Stimulated activated naive CD8-positive, alpha-beta T cell treated with anti-CD3 and anti-CD28 coated beads, Interleukin-15, Interleukin-2, amounts not matched to agents 100 U/mL and 50 U/mL, for 24 hours (primary cell): ENCODE measurements around the gene TSTD1.
"Not testable (repeated sequence)": the region's sequence is repeated elsewhere in the genome, so short reads cannot be mapped to it uniquely, and the experiment has no call there.

Experiments used
- ATAC-seq: fragments of 150-1000 bp; cut with Tn5 transposase; one replicate; pipeline ENCODE4 v1.10.0; 2021
- DNase-seq: peaks from one replicate; pipeline ENCODE4 v3.0.0; 2021

The TSTD1 gene

GRCh38 chr1:161033751-161034150 is 5.0 kb downstream of the TSTD1 start:
- DNase-seq (no peak), ATAC-seq (peak; percentile 39)

- ATAC-seq (no peak), DNase-seq (no peak)
Observed at GRCh38 chr1:161032409-161032808, 6.4 kb downstream of the TSTD1 start.

- ATAC-seq (no peak), DNase-seq (no peak)
Observed at GRCh38 chr1:161031874-161032273, 6.9 kb downstream of the TSTD1 start.

- not testable (repeated sequence) for ATAC-seq, DNase-seq
Observed at GRCh38 chr1:161029466-161029865, 9.3 kb downstream of the TSTD1 start.

- ATAC-seq: peak; percentile 40
Observed at GRCh38 chr1:161026954-161027353, 11.8 kb downstream of the TSTD1 start.

GRCh38 chr1:161022432-161022831 is 16.3 kb downstream of the TSTD1 start:
- not testable (repeated sequence) for ATAC-seq, DNase-seq

More at GRCh38 chr1:161026954-161027353, 11.8 kb downstream of the TSTD1 start:
- DNase-seq: not testable (repeated sequence)

- no peak for ATAC-seq
Observed at GRCh38 chr1:161021970-161022353, 16.8 kb downstream of the TSTD1 start.

GRCh38 chr1:161021165-161021969 is 17.4 kb downstream of the TSTD1 start:
- peak; percentile 93 for ATAC-seq
- peak; percentile 86 for DNase-seq

More at GRCh38 chr1:161021970-161022353, 16.8 kb downstream of the TSTD1 start:
- DNase-seq: no peak

GRCh38 chr1:161020509-161021164 is 18.1 kb downstream of the TSTD1 start, which contains the start of gene F11R:
Gene F11R (minus strand): TSS chr1:161021152. CDS start chr1:161021073, 79 bp downstream.
- peak; percentile 27 for ATAC-seq

GRCh38 chr1:161019751-161020495 is 18.8 kb downstream of the TSTD1 start:
- DNase-seq (no peak), ATAC-seq (no peak)

More at GRCh38 chr1:161020509-161021164, 18.1 kb downstream of the TSTD1 start, which contains the start of gene F11R:
- DNase-seq: peak; percentile 41

- not testable (repeated sequence) for DNase-seq, ATAC-seq
Observed at GRCh38 chr1:161019111-161019660, 19.6 kb downstream of the TSTD1 start.

GRCh38 chr1:161018631-161018930 is 20.2 kb downstream of the TSTD1 start:
- DNase-seq (no peak), ATAC-seq (no peak)

GRCh38 chr1:161017756-161018630 is 20.8 kb downstream of the TSTD1 start:
- ATAC-seq: no peak
- no peak for DNase-seq

GRCh38 chr1:161017181-161017580 is 21.6 kb downstream of the TSTD1 start:
- not testable (repeated sequence) for DNase-seq, ATAC-seq

- ATAC-seq: not testable (repeated sequence)
Observed at GRCh38 chr1:161016683-161017082, 22.1 kb downstream of the TSTD1 start.

GRCh38 chr1:161013488-161014230 is 25.1 kb downstream of the TSTD1 start:
- DNase-seq (peak; percentile 77), ATAC-seq (peak; percentile 91)

More at GRCh38 chr1:161016683-161017082, 22.1 kb downstream of the TSTD1 start:
- DNase-seq: not testable (repeated sequence)

GRCh38 chr1:161013131-161013487 is 25.7 kb downstream of the TSTD1 start:
- peak; percentile 58 for ATAC-seq
- DNase-seq: no peak

- ATAC-seq (no peak), DNase-seq (no peak)
Observed at GRCh38 chr1:161012420-161012819, 26.3 kb downstream of the TSTD1 start.

GRCh38 chr1:161009602-161010211 is 29.1 kb downstream of the TSTD1 start:
- DNase-seq (no peak), ATAC-seq (no peak)
